Measurements from ENCODE around the gene ZNF512. TPM values are rescaled to one million over a fixed set of nuclear protein-coding genes. Genes with fewer than 3 reads are reported as not detected.

The ZNF512 gene, protein sequence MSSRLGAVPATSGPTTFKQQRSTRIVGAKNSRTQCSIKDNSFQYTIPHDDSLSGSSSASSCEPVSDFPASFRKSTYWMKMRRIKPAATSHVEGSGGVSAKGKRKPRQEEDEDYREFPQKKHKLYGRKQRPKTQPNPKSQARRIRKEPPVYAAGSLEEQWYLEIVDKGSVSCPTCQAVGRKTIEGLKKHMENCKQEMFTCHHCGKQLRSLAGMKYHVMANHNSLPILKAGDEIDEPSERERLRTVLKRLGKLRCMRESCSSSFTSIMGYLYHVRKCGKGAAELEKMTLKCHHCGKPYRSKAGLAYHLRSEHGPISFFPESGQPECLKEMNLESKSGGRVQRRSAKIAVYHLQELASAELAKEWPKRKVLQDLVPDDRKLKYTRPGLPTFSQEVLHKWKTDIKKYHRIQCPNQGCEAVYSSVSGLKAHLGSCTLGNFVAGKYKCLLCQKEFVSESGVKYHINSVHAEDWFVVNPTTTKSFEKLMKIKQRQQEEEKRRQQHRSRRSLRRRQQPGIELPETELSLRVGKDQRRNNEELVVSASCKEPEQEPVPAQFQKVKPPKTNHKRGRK
- 27.1 and 33.2 TPM in 2 replicates for total RNA-seq

DNA sequence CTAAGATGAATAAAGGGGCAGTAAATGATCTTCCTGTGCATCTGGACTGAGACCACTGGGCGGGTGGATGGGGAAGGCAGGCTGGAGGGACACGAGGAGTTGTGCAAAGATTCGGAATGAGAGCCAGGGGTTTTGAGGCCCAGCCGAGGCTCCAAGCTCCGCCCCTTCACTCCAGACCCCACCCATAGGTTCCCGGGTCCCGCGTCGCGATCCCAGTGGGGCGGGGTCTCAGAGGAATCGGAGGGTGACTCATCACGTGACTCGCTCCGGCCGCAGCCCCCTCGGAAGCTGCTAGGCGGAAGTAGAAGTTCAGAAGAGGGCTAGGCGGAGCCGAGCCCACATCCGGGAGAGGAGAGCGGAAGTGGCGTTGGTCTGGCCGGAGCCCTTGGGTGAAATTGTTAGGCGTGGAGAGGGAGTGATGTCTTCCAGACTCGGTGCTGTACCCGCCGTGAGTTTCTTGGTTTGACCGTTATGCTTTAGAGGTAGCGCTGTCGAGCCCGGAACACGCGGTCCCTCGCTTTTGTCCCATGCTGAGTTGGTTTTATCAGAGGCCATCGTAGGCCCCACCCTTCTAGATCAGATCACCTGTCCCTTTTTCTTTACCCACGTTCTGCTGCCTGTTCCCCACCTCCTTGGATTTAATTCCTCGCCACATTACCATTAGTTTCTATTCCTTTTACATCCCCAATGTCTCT, at the start of gene ZNF512:
Gene ZNF512, plus strand, starts transcription at position 348 of the 695 bp plus-strand sequence. Its CDS starts 71 bp downstream, at position 419.

DNA sequence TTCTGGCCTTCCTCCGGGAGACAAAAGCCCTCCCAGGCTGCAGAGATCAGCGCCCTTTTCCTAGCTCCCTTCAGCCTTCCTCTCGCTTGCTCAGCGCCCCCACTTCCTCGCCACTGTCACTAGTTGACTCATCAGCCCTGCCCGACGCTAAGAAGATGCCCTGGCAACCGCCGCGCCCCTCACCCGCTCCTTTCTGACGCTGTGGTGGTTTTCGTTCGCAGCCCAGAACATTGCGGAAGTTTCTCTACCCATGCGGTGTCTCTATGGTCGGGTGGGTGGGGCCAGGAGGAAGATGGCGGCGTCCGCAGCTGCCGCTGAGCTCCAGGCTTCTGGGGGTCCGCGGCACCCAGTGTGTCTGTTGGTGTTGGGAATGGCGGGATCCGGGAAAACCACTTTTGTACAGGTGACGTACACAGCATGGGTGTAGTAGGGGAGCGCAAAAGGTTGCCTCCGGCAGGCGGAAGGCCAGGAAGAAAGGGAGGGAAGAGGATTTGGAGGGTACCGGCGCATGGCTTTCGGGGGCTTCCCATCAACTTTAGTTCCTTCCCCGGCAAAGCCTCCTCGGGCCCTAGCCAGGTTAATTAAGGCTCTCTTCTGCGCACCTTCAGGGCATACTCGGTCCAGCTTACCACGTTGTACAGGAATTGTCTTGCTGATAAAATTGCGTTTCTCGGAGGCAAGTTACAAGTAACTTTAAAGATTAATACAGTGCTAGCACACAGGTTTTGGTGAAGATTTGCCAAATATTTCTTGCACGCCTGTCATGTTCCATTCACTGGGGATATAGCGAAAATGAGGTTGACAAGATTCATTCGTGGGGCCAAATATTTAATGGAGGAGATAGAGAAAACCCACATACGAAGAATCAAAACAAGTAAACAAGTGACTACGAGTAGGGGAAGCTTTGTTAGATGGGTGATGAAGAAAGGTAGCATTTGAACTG, 46.2 kb downstream of the ZNF512 start, which contains the start of the genes CCDC121 and GPN1:
Gene CCDC121, minus strand, starts transcription at position 246 of the 943 bp plus-strand sequence. CDS start 1,213 bp downstream, outside the sequence.
Gene GPN1, plus strand, starts transcription at position 284 of the 943 bp plus-strand sequence. Its CDS starts 9 bp downstream, at position 293.

GRCh38 chr2:27663285-27664153, 80.7 kb downstream of the ZNF512 start, which contains the start of the genes SLC4A1AP and SUPT7L:
Gene SLC4A1AP, plus strand, starts transcription at chr2:27663889. Its CDS starts 26 bp downstream, at chr2:27663915.
Gene SUPT7L, minus strand, starts transcription at chr2:27663614. Its CDS starts 1,422 bp downstream, at chr2:27662192.

Other genes with a start within 250 kb of the ZNF512 start
- 19.6 and 24.0 TPM in 2 replicates for gene GTF3C2, start 226.3 kb upstream of the ZNF512 start, total RNA-seq
- 26.9 and 34.5 TPM in 2 replicates for gene EIF2B4, start 212.7 kb upstream of the ZNF512 start, total RNA-seq
- 149 and 170 TPM in 2 replicates for gene SNX17, start 212.4 kb upstream of the ZNF512 start, total RNA-seq
- 9.0 and 11.1 TPM in 2 replicates for gene ZNF513, start 202.3 kb upstream of the ZNF512 start, total RNA-seq
- 77.2 and 144 TPM in 2 replicates for gene PPM1G, start 173.5 kb upstream of the ZNF512 start, total RNA-seq
- gene NRBP1, start 154.4 kb upstream of the ZNF512 start, total RNA-seq = 106 and 128 TPM in 2 replicates
- gene KRTCAP3, start 140.7 kb upstream of the ZNF512 start, total RNA-seq = not detected in 2 replicates
- 40.7 and 41.4 TPM in 2 replicates for gene IFT172, start 93.3 kb upstream of the ZNF512 start, total RNA-seq
- gene FNDC4, start 87.8 kb upstream of the ZNF512 start, total RNA-seq = 15.6 and 16.6 TPM in 2 replicates
- 0.12 and 0.22 TPM in 2 replicates for gene GCKR, start 86.2 kb upstream of the ZNF512 start, total RNA-seq
- 1.7 and 2.0 TPM in 2 replicates for gene CCDC121, start 46.0 kb downstream of the ZNF512 start, total RNA-seq
- 33.9 and 55.4 TPM in 2 replicates for gene GPN1, start 46.0 kb downstream of the ZNF512 start, total RNA-seq
- gene SUPT7L, start 80.6 kb downstream of the ZNF512 start, total RNA-seq = 18.5 and 22.0 TPM in 2 replicates
- 31.4 and 36.9 TPM in 2 replicates for gene SLC4A1AP, start 80.8 kb downstream of the ZNF512 start, total RNA-seq
- gene MRPL33, start 188.7 kb downstream of the ZNF512 start, total RNA-seq = 50.7 and 63.1 TPM in 2 replicates